GM23338 (cell line): ENCODE measurements around the gene MAPK1.

ENCODE experiments used
- CREB1 ChIP-seq: fragments of 250-450 bp; sonication (Bioruptor Pico); IDR thresholded peaks from 2 replicates; pipeline ENCODE4 v1.5.0; 2020; ENCODE audit warnings: low read depth, mild to moderate bottlenecking, moderate library complexity
- EZH2 ChIP-seq: fragments of 200-600 bp; sonication (generic); IDR thresholded peaks from one replicate; pipeline ENCODE4 v1.8.0; 2017; ENCODE audit warnings: antibody characterized with exemption, mild to moderate bottlenecking, low read depth; ENCODE audit not compliant: unreplicated experiment
- EZH2phosphoT487 ChIP-seq: fragments of 200-600 bp; sonication (generic); IDR thresholded peaks from one replicate; pipeline ENCODE4 v1.8.1; 2018; ENCODE audit warnings: antibody characterized with exemption; ENCODE audit not compliant: unreplicated experiment
- JUNB ChIP-seq: IDR thresholded peaks from one replicate; pipeline ENCODE4 v1.6.1; 2016; ENCODE audit warnings: antibody characterized with exemption; ENCODE audit not compliant: unreplicated experiment
- NANOG ChIP-seq: IDR thresholded peaks from 2 replicates; pipeline ENCODE4 v1.6.1; 2016; ENCODE audit warnings: antibody characterized with exemption, borderline replicate concordance
- POLR2AphosphoS5 ChIP-seq: IDR thresholded peaks from 2 replicates; pipeline ENCODE4 v1.6.1; 2016; ENCODE audit warnings: antibody characterized with exemption, low read depth
- TF ChIP-seq, protein P1 (sequence below), 2 experiments: fragments of 200-600 bp in 1 of 2; sonication (generic) in 1 of 2; conservative IDR thresholded peaks; 2 replicates each; pipeline versions ENCODE4 v1.5.1 to v1.6.1; 2016 to 2017; ENCODE audit warnings: antibody characterized with exemption in 2 of 2, low read depth in 2 of 2, mild to moderate bottlenecking in 2 of 2, moderate library complexity in 1 of 2
- TF ChIP-seq, protein P2 (sequence below): IDR thresholded peaks from one replicate; pipeline ENCODE4 v1.6.1; 2018; ENCODE audit warnings: antibody characterized with exemption; ENCODE audit not compliant: unreplicated experiment

DNA sequence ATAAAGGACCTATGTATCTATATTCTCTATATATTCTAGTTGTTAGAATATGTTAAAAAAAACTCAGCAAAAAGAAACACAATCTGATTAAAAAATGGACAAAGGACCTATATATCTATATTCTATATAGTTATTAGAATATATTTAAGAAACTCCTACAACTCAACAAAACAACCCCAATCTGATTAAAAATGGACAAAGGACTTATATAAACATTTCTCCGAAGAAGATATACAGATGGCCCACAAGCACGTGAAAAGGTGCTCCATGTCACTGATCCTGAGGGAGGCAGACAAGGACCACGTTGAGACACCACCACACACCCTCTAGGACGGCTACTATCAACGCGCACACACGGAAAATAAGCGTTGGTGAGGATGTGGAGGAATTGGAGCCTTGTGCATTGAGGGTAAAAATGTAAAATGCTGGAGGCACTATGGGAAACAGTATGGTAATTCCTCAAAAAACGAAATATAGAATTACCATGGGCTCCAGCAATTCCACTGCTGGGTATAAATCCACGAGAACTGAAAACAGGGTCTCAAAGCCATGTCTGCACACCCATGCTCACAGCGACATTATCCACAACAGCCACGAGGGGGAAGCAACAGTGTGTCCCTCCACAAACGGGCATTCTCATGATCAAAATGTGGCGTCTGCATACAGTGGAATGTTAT is 154.6 kb downstream of the MAPK1 start:
- TF ChIP-seq POLR2AphosphoS5 (no peak), EZH2phosphoT487 (no peak), JUNB (no peak), NANOG (no peak), EZH2 (no peak), CREB1 (CRISPR knock-in tag) (no peak)
- TF ChIP-seq, protein P1, sequence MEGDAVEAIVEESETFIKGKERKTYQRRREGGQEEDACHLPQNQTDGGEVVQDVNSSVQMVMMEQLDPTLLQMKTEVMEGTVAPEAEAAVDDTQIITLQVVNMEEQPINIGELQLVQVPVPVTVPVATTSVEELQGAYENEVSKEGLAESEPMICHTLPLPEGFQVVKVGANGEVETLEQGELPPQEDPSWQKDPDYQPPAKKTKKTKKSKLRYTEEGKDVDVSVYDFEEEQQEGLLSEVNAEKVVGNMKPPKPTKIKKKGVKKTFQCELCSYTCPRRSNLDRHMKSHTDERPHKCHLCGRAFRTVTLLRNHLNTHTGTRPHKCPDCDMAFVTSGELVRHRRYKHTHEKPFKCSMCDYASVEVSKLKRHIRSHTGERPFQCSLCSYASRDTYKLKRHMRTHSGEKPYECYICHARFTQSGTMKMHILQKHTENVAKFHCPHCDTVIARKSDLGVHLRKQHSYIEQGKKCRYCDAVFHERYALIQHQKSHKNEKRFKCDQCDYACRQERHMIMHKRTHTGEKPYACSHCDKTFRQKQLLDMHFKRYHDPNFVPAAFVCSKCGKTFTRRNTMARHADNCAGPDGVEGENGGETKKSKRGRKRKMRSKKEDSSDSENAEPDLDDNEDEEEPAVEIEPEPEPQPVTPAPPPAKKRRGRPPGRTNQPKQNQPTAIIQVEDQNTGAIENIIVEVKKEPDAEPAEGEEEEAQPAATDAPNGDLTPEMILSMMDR (conservative IDR thresholded peaks at IDR 0.05; ENCODE audit: low read depth in 2 of 2): peak; percentile 63 to 77
- TF ChIP-seq, protein P2, sequence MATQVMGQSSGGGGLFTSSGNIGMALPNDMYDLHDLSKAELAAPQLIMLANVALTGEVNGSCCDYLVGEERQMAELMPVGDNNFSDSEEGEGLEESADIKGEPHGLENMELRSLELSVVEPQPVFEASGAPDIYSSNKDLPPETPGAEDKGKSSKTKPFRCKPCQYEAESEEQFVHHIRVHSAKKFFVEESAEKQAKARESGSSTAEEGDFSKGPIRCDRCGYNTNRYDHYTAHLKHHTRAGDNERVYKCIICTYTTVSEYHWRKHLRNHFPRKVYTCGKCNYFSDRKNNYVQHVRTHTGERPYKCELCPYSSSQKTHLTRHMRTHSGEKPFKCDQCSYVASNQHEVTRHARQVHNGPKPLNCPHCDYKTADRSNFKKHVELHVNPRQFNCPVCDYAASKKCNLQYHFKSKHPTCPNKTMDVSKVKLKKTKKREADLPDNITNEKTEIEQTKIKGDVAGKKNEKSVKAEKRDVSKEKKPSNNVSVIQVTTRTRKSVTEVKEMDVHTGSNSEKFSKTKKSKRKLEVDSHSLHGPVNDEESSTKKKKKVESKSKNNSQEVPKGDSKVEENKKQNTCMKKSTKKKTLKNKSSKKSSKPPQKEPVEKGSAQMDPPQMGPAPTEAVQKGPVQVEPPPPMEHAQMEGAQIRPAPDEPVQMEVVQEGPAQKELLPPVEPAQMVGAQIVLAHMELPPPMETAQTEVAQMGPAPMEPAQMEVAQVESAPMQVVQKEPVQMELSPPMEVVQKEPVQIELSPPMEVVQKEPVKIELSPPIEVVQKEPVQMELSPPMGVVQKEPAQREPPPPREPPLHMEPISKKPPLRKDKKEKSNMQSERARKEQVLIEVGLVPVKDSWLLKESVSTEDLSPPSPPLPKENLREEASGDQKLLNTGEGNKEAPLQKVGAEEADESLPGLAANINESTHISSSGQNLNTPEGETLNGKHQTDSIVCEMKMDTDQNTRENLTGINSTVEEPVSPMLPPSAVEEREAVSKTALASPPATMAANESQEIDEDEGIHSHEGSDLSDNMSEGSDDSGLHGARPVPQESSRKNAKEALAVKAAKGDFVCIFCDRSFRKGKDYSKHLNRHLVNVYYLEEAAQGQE: no peak
